BJ (cell line): Measurements from ENCODE around the gene STUB1. TPM values are rescaled to one million over a fixed set of nuclear protein-coding genes. Genes with fewer than 3 reads are reported as not detected.

Experiments
- CTCF ChIA-PET: fragments of 350-600 bp; formaldehyde crosslinking; extraction: SDS; loops from one replicate; lab custom pipeline; 2021; ENCODE audit warnings: antibody characterized with exemption, inconsistent platforms; lab: Yijun Ruan, JAX
- POLR2A ChIA-PET: fragments of 300-600 bp; sonication (Branson Sonifier 250); formaldehyde crosslinking; extraction: SDS; loops from one replicate; lab custom pipeline; 2021; ENCODE audit warnings: antibody characterized with exemption; lab: Charles Lee
- DNase-seq: peaks from one replicate; pipeline ENCODE4 v3.0.0-alpha.2; 2011; ENCODE audit warnings: low read depth
- H3K27me3 ChIP-seq: 2 replicates; pipeline ENCODE4 v1.6.0; 2011; ENCODE audit warnings: low read length; ENCODE audit not compliant: control insufficient read depth, insufficient read depth
- H3K36me3 ChIP-seq: 2 replicates; pipeline ENCODE4 v1.5.1; 2011; ENCODE audit warnings: low read length; ENCODE audit not compliant: control insufficient read depth, insufficient read depth
- H3K4me3 ChIP-seq: 2 replicates; pipeline ENCODE4 v1.5.1; 2011; ENCODE audit warnings: low read depth, mild to moderate bottlenecking, control low read depth, low read length
- CTCF ChIP-seq: IDR thresholded peaks from 2 replicates; pipeline ENCODE4 v1.5.1; 2011; ENCODE audit warnings: low read depth, mild to moderate bottlenecking, control low read depth, inconsistent platforms, low read length, moderate library complexity; ENCODE audit not compliant: insufficient read depth
- polyA plus RNA-seq: library from polyadenylated mRNA; depleted of rRNA; stranded (reverse); fragments of >200 nt; gene quantifications from 2 replicates; pipeline ENCODE4 v1.2.3, GENCODE V29; 2011

The STUB1 gene
- polyA plus RNA-seq, 1 experiment = 148 TPM

GRCh38 chr16:682493-683395, 2.5 kb downstream of the STUB1 start:
- no peak overlapping the region; the same call in 1 of the 2 replicates for H3K4me3 ChIP-seq
- CTCF ChIA-PET = interaction anchor here (4.5 kb wide), 1 partner anchor 15 kb away, joined by 20 read pairs; the partner anchor contains the start of gene RHOT2
- no peak for TF ChIP-seq CTCF
- no peak for DNase-seq
- H3K27me3 ChIP-seq = no peaks in the 10 kb centered on the region
- peaks cover 23% of the 10 kb centered on the region for H3K36me3 ChIP-seq
- POLR2A ChIA-PET = no interaction called here

DNA sequence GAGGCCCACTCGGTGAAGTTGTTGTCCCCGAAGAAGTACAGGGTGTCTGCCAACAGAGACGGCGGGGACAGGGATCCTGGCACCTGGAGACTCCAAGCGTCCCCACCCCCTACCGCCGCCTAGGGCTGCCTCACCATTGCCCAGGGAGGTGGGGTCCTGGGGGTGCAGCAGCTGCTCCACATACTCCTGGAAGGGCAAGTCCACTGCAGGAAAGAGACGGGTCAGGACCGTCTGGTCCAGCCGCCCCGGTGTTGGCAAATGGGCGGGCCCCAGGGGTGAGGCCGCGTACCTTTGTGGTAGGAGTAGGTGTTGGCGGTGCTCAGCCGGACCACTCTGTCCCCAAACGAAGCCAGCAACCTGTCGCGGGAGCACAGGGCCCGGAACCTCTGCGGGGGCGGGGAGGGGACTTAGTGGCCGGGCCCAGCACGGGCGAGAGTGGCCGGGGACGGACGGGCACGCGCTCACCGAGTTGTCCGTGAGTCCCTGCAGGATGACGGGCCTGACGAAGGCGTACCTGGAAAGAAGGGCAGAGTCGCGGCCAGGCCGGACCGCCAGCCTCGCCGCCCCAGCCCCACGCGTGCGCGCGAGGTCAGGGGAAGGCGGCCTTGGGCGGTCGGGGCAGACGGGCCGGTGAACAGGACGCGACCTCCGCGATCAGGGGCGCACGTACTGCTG, 3.3 kb downstream of the STUB1 start:
- no peak for TF ChIP-seq CTCF
- no peaks in the 10 kb centered on the region for H3K27me3 ChIP-seq
- DNase-seq = no peak
- POLR2A ChIA-PET = no interaction called here
- H3K36me3 ChIP-seq = peaks cover 23% of the 10 kb centered on the region
- peak overlapping the region; percentile 55 for H3K4me3 ChIP-seq
- CTCF ChIA-PET = interaction anchor here (1.0 kb wide), 1 partner anchor 26 kb away, joined by 3 read pairs; no protein-coding TSS in a partner anchor

DNA sequence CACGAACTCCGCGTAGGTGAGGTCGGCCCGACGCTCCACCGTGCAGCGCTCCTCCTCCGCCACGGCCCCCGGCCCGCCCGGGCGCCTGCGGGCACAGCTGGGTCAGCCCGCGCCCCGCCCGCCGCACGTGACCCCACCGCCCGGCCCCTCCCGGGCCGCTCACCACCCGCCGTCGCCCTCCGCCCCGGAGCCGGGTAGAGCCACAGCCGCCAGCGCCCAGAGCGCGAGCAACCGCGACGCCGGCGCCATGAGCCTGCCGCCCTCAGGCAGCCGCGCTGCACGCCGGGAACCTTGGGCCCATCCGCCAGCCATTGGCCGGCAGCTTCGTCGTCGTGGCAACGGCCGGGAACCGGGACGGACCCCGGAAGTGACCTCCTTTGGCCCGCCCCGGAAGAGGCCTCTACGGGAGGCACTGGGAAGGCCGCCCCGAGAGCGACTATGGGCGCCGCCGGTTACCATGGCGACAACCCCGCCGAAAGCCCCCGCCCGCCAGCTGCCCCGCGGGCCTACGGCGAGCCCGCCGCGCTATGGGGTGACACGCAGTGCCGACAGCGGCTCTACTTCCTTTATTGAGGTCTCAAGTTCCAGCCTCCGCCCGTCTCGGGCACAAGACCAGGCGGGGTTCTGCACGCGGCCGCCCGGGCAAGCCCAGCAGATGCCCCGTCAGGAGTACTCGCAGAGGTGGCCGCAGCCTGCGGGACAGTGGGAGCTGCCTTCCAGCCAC, 4.0 kb downstream of the STUB1 start, which contains the start of gene JMJD8:
JMJD8 (minus strand) TSS at position 264 of the 724 bp plus-strand sequence; CDS start at position 249, 15 bp downstream.
- Histone ChIP-seq H3K36me3 (peaks cover 23% of the 10 kb centered on the region), H3K4me3 (peak within 1 kb of the TSS; percentile 55), H3K27me3 (no peaks in the 10 kb centered on the region)
- TF ChIP-seq CTCF = no peak
- peak; percentile 66 for DNase-seq
- ChIA-PET CTCF (interaction anchor here (1.0 kb wide), 1 partner anchor 26 kb away, joined by 3 read pairs; no protein-coding TSS in a partner anchor), POLR2A (no interaction called here)

DNA sequence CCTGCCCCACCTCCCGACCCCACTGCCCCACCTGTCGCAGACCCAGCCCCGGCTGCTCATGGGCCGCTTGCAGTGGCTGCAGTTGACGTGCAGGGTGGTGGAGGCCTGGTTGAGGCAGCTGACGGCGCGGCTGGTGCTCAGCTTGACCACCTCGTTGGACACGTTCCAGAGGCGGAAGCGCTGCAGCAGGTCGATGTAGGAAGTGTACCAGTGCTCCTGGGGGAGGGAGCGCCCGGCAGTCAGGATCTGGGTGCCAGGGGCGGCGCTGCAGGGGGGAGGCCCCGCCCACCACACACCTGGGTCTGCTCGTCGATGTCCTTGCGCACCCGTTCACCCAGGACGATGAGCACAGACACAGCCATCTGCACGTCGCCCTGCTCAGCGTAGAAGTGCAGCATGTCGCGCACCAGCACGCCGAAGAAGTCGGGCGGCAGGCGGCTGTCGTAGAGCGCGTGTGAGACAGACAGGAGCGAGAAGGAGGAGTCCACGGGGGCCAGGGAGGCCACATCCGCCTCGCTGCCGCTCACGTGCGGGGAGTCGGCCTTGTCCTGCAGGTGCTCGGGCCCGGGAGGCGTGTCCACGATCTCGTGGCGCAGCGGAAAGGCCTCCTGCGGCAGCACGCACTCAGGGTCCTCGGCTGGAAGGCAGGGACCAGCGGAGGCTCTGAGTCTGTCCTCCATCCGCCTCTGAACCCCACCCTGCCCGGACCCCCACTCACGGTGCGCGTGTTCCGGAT, 4.9 kb downstream of the STUB1 start:
- H3K36me3 ChIP-seq = peaks cover 23% of the 10 kb centered on the region
- ChIA-PET POLR2A (no interaction called here), CTCF (no interaction called here)

More for the DNA sequence above, 4.9 kb downstream of the STUB1 start:
- no peak for TF ChIP-seq CTCF
- no peaks in the 10 kb centered on the region for H3K27me3 ChIP-seq
- H3K4me3 ChIP-seq = peak overlapping the region; percentile 55; the same call in 1 of the 2 replicates
- DNase-seq = no peak
